Neural cell (in vitro differentiated cells): ENCODE data around the gene UTP18. TPM values are rescaled to one million over a fixed set of nuclear protein-coding genes. Genes with fewer than 3 reads are reported as not detected.

Experiments used
- H2AFZ ChIP-seq: fragments of 200-600, 300-800 bp; sonication (generic), shearing (Covaris generic); 2 replicates; pipeline ENCODE4 v1.6.0; 2014; ENCODE audit warnings: low read depth, mild to moderate bottlenecking, antibody characterized with exemption, low read length, moderate library complexity
- H3F3A ChIP-seq: fragments of 200-600 bp; shearing (Covaris generic); 2 replicates; pipeline ENCODE4 v1.6.1; 2016; ENCODE audit warnings: mild to moderate bottlenecking, moderate library complexity, mixed read lengths, antibody characterized with exemption, low read length; ENCODE audit not compliant: insufficient read depth, poor library complexity, severe bottlenecking
- H3K27ac ChIP-seq: fragments of 200-600, 300-800 bp; sonication (generic), shearing (Covaris generic); 2 replicates; pipeline ENCODE4 v1.5.1; 2014; ENCODE audit warnings: mild to moderate bottlenecking, low read length, moderate library complexity
- H3K27me3 ChIP-seq: fragments of 300-800, 200-600 bp; sonication (generic), shearing (Covaris generic); 2 replicates; pipeline ENCODE4 v1.6.0; 2014; ENCODE audit warnings: mild to moderate bottlenecking, low read depth, low read length, moderate library complexity; ENCODE audit not compliant: insufficient read depth
- H3K36me3 ChIP-seq: fragments of 300-800, 200-600 bp; sonication (generic), shearing (Covaris generic); 2 replicates; pipeline ENCODE4 v1.5.1; 2014; ENCODE audit warnings: mild to moderate bottlenecking, antibody characterized with exemption, low read length, moderate library complexity; ENCODE audit not compliant: insufficient read depth
- H3K4me2 ChIP-seq: fragments of 300-800, 200-600 bp; sonication (generic), shearing (Covaris generic); 2 replicates; pipeline ENCODE4 v1.6.0; 2014; ENCODE audit warnings: mild to moderate bottlenecking, low read length
- H3K4me3 ChIP-seq: fragments of 300-800, 200-600 bp; sonication (generic), shearing (Covaris generic); 2 replicates; pipeline ENCODE4 v1.5.1; 2014; ENCODE audit warnings: mild to moderate bottlenecking, low read length, moderate library complexity
- H3K79me2 ChIP-seq: fragments of 200-600 bp; shearing (Covaris generic); replicated peaks from 2 replicates; pipeline ENCODE4 v1.6.0; 2014; ENCODE audit warnings: mild to moderate bottlenecking, low read length, moderate library complexity; ENCODE audit not compliant: insufficient read depth
- H3K9ac ChIP-seq: fragments of 300-800, 200-600 bp; sonication (generic), shearing (Covaris generic); 2 replicates; pipeline ENCODE4 v1.6.1; 2016; ENCODE audit warnings: mild to moderate bottlenecking, low read length, mixed read lengths
- H3K9me2 ChIP-seq: fragments of 200-600 bp; shearing (Covaris generic); 2 replicates; pipeline ENCODE4 v1.6.1; 2016; ENCODE audit warnings: mild to moderate bottlenecking, low read length, mixed read lengths; ENCODE audit not compliant: insufficient read depth
- H3K9me3 ChIP-seq: fragments of 200-600, 300-800 bp; sonication (generic), shearing (Covaris generic); 2 replicates; pipeline ENCODE4 v1.6.1; 2016; ENCODE audit warnings: mild to moderate bottlenecking, mixed run types, low read length, moderate library complexity, mixed read lengths
- H4K20me1 ChIP-seq: fragments of 200-600 bp; shearing (Covaris generic); 2 replicates; pipeline ENCODE4 v1.6.1; 2016; ENCODE audit warnings: mild to moderate bottlenecking, mixed run types; ENCODE audit not compliant: insufficient read depth
- EP300 ChIP-seq: fragments of 450-650 bp; conservative IDR thresholded peaks from 2 replicates; pipeline ENCODE4 v1.6.1; 2014; ENCODE audit warnings: antibody characterized with exemption, mild to moderate bottlenecking, moderate library complexity; ENCODE audit not compliant: poor library complexity, severe bottlenecking
- EZH2 ChIP-seq: fragments of 200-600, 300-800 bp; shearing (Covaris generic), sonication (generic); IDR thresholded peaks from 2 replicates; pipeline ENCODE4 v1.6.1; 2014; ENCODE audit warnings: antibody characterized with exemption, low read length, borderline replicate concordance, mild to moderate bottlenecking; ENCODE audit not compliant: insufficient read depth, poor library complexity, severe bottlenecking
- MXI1 ChIP-seq: fragments of 450-650 bp; conservative IDR thresholded peaks from 2 replicates; pipeline ENCODE4 v1.6.1; 2014; ENCODE audit warnings: antibody characterized with exemption, mild to moderate bottlenecking; ENCODE audit not compliant: poor library complexity, severe bottlenecking
- POLR2AphosphoS5 ChIP-seq: IDR thresholded peaks from 2 replicates; pipeline ENCODE4 v1.6.1; 2012
- RAD21 ChIP-seq: fragments of 450-650 bp; conservative IDR thresholded peaks from 2 replicates; pipeline ENCODE4 v1.6.1; 2014; ENCODE audit warnings: antibody characterized with exemption, mild to moderate bottlenecking, moderate library complexity
- SMC3 ChIP-seq: fragments of 450-650 bp; conservative IDR thresholded peaks from 2 replicates; pipeline ENCODE4 v1.6.1; 2014; ENCODE audit warnings: antibody characterized with exemption, mild to moderate bottlenecking, moderate library complexity; ENCODE audit not compliant: poor library complexity
- TAF1 ChIP-seq: IDR thresholded peaks from 2 replicates; pipeline ENCODE4 v1.6.1; 2012; ENCODE audit warnings: low read depth
- polyA plus RNA-seq: library from polyadenylated mRNA; depleted of rRNA; stranded (reverse); fragments of >200 nt; gene quantifications from 2 replicates; pipeline ENCODE4 v1.2.3, GENCODE V29; 2014
- TF ChIP-seq, protein P1 (sequence below): IDR thresholded peaks from 2 replicates; pipeline ENCODE4 v1.6.1; 2012; ENCODE audit warnings: borderline replicate concordance
- TF ChIP-seq, protein P2 (sequence below): fragments of 450-650 bp; IDR thresholded peaks from 2 replicates; pipeline ENCODE4 v1.5.1; 2014; ENCODE audit warnings: antibody characterized with exemption, mild to moderate bottlenecking, moderate library complexity; ENCODE audit not compliant: poor library complexity, severe bottlenecking

UTP18 gene
- polyA plus RNA-seq, 1 donor from 2014 or later = 52.1 TPM

DNA sequence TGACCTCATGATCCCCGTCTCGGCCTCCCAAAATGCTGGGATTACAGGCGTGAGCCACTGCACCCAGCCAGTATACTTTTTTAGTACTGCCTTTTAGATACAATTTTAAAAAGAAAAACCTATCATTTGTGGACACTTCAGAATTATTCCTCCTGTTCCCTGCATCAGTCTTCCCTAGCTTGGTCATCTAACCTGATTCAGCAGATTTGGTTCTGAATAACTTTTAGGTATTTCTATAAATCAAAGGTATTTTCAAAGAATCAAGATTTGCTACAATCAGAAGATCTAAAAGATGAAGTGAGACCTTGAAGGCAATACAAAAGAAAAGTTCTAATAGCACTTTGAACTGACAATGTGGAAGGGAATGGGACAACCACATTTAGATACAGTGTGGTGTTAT is 30.5 kb upstream of the UTP18 start (continued):
- TF ChIP-seq, protein P1, sequence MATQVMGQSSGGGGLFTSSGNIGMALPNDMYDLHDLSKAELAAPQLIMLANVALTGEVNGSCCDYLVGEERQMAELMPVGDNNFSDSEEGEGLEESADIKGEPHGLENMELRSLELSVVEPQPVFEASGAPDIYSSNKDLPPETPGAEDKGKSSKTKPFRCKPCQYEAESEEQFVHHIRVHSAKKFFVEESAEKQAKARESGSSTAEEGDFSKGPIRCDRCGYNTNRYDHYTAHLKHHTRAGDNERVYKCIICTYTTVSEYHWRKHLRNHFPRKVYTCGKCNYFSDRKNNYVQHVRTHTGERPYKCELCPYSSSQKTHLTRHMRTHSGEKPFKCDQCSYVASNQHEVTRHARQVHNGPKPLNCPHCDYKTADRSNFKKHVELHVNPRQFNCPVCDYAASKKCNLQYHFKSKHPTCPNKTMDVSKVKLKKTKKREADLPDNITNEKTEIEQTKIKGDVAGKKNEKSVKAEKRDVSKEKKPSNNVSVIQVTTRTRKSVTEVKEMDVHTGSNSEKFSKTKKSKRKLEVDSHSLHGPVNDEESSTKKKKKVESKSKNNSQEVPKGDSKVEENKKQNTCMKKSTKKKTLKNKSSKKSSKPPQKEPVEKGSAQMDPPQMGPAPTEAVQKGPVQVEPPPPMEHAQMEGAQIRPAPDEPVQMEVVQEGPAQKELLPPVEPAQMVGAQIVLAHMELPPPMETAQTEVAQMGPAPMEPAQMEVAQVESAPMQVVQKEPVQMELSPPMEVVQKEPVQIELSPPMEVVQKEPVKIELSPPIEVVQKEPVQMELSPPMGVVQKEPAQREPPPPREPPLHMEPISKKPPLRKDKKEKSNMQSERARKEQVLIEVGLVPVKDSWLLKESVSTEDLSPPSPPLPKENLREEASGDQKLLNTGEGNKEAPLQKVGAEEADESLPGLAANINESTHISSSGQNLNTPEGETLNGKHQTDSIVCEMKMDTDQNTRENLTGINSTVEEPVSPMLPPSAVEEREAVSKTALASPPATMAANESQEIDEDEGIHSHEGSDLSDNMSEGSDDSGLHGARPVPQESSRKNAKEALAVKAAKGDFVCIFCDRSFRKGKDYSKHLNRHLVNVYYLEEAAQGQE = no peak
- TF ChIP-seq MXI1 (no peak), RAD21 (no peak)

DNA sequence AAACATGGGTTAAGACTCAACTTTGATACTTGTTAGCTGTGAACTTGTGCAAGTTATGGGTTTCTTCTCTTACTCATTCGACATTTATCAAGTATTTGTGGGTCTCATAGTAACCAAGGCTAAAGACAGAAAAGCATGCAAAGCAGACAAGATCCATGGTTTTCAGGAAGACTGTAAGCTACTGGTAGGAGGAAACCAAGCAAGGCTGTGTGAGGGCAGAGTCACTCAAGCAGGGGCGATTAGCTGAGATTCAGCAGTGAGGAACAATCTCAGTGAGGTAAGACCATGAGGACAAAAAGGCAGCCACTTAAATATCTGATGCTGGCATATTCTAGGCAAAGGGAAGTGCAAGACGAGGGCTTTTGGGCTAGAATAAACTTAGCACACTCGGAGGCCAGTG is 30.0 kb upstream of the UTP18 start:
- TF ChIP-seq POLR2AphosphoS5 (no peak), EZH2 (no peak)
- TF ChIP-seq, protein P2, sequence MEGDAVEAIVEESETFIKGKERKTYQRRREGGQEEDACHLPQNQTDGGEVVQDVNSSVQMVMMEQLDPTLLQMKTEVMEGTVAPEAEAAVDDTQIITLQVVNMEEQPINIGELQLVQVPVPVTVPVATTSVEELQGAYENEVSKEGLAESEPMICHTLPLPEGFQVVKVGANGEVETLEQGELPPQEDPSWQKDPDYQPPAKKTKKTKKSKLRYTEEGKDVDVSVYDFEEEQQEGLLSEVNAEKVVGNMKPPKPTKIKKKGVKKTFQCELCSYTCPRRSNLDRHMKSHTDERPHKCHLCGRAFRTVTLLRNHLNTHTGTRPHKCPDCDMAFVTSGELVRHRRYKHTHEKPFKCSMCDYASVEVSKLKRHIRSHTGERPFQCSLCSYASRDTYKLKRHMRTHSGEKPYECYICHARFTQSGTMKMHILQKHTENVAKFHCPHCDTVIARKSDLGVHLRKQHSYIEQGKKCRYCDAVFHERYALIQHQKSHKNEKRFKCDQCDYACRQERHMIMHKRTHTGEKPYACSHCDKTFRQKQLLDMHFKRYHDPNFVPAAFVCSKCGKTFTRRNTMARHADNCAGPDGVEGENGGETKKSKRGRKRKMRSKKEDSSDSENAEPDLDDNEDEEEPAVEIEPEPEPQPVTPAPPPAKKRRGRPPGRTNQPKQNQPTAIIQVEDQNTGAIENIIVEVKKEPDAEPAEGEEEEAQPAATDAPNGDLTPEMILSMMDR = no peak
- Histone ChIP-seq H3K9me3 (no peaks in the 10 kb centered on the region), H3K79me2 (peaks cover 44% of the 10 kb centered on the region), H3K27me3 (no peaks in the 10 kb centered on the region), H3K36me3 (no peaks in the 10 kb centered on the region), H3K4me2 (no peak overlapping the region), H4K20me1 (no peaks in the 10 kb centered on the region), H3F3A (no peaks in the 10 kb centered on the region), H3K27ac (no peak overlapping the region), H3K4me3 (no peak overlapping the region), H2AFZ (no peak overlapping the region), H3K9me2 (no peaks in the 10 kb centered on the region), H3K9ac (no peak overlapping the region)

DNA sequence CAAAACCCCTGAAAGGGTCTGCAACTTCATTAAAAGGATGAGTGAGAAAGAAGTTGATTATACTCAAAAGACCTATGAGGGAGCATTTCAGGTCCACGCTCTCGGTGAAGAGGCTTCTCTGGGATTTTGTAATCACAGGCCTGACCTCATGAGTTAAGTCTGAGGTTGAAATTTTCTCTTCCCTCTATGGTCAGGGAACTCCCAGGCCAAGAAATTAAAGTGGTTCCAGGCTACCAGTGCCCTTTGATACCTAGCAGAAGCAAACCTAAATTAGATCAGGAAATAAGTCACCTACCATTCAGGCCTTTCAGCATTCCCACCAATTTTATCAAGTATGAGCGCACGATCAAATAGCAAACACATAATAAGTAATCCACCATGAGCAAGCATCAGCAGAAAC is 28.3 kb upstream of the UTP18 start:
- no peaks in the 10 kb centered on the region for H3K9me3 ChIP-seq
- H3K9ac ChIP-seq = no peak overlapping the region
- no peaks in the 10 kb centered on the region for H3K27me3 ChIP-seq
- TF ChIP-seq MXI1 = no peak
- no peak for TF ChIP-seq POLR2AphosphoS5
- TF ChIP-seq RAD21 = no peak
- no peak for TF ChIP-seq TAF1
- TF ChIP-seq SMC3 = no peak
- TF ChIP-seq, protein P1 = no peak
- no peak for TF ChIP-seq EZH2
- no peak for TF ChIP-seq EP300
- TF ChIP-seq, protein P2 = no peak
- H4K20me1 ChIP-seq = no peaks in the 10 kb centered on the region
- H3K79me2 ChIP-seq = peaks cover 45% of the 10 kb centered on the region
- H3K9me2 ChIP-seq = no peaks in the 10 kb centered on the region
- no peaks in the 10 kb centered on the region for H3K36me3 ChIP-seq
- H3F3A ChIP-seq = no peaks in the 10 kb centered on the region
- H2AFZ ChIP-seq = no peak overlapping the region
- H3K4me3 ChIP-seq = no peak overlapping the region
- H3K4me2 ChIP-seq = no peak overlapping the region
- no peak overlapping the region for H3K27ac ChIP-seq
